Tibial artery (tissue), 4 donors: Measurements from ENCODE around the gene GRAMD1B.

Experiments used
- DNase-seq, 2 donors: peaks; one replicate each; pipeline ENCODE4 v3.0.0-alpha.2; 2019
- H3K27ac ChIP-seq, 2 donors: fragments of 200-600 bp; sonication (generic) in 1 of 2; 1 replicate in 1 of 2; 2 replicates in 1 of 2; pipeline ENCODE4 v1.5.1; 2018 to 2019; ENCODE audit warnings: mild to moderate bottlenecking in 1 of 2
- H3K27me3 ChIP-seq, 2 donors: fragments of 200-600 bp; sonication (generic) in 1 of 2; one replicate each; pipeline versions ENCODE4 v1.5.1 to v1.6.0; 2016 to 2019
- H3K36me3 ChIP-seq, 3 donors: fragments of 200-600 bp; sonication (generic) in 2 of 3; one replicate each; pipeline ENCODE4 v1.5.1; 2016 to 2019; ENCODE audit warnings: mild to moderate bottlenecking in 2 of 3
- H3K4me1 ChIP-seq, 4 donors: fragments of 200-600 bp; sonication (generic) in 2 of 4; 1 replicate in 3 of 4; 2 replicates in 1 of 4; pipeline ENCODE4 v1.5.1; 2016 to 2019
- H3K4me3 ChIP-seq, 2 donors: fragments of 200-600 bp; sonication (generic) in 1 of 2; 1 replicate in 1 of 2; 2 replicates in 1 of 2; pipeline ENCODE4 v1.5.1; 2018 to 2019; ENCODE audit warnings: mild to moderate bottlenecking in 2 of 2
- H3K9me3 ChIP-seq, 3 donors: fragments of 200-600 bp; sonication (generic) in 1 of 3; one replicate each; pipeline ENCODE4 v1.5.1; 2016 to 2019
- intact Hi-C: fragments of 100-400 bp; cut with DNase I; formaldehyde crosslinking; loops from one replicate; pipeline ENCODE4 v1.15.0; 2023; ENCODE audit warnings: low total_unique reads
- TF ChIP-seq, protein P1 (sequence below), 2 experiments: fragments of 200-600 bp in 1 of 2; fragments of 450-650 bp in 1 of 2; IDR thresholded peaks; one replicate each; pipeline ENCODE4 v1.5.1; 2017 to 2019; ENCODE audit warnings: antibody characterized with exemption in 2 of 2, mild to moderate bottlenecking in 1 of 2, moderate library complexity in 1 of 2

The GRAMD1B gene

DNA sequence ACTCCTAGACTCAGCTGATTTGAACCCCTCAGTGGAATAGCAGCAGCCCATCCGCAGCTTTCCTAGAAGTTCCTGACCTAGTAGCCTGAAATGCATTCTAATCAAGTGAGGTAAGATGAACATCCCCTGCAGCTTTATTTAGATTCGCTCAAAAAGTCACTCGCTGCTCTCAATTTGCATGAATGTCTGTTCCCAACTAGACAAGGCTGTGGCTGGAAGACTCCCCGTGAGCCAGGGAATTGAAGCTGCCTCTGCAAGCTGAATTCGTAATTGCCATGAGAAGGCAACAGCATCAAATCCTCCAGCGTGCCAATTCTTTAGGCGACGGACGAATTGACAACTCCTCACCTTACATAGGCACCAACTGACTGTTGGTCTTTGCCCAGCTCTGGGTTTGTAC, 241.5 kb downstream of the GRAMD1B start:
- Histone ChIP-seq H3K4me1 (no peaks in the 10 kb centered on the region), H3K27ac (no peak overlapping the region), H3K36me3 (no peaks in the 10 kb centered on the region), H3K27me3 (no peaks in the 10 kb centered on the region), H3K4me3 (no peak overlapping the region), H3K9me3 (no peaks in the 10 kb centered on the region)
- TF ChIP-seq, protein P1, sequence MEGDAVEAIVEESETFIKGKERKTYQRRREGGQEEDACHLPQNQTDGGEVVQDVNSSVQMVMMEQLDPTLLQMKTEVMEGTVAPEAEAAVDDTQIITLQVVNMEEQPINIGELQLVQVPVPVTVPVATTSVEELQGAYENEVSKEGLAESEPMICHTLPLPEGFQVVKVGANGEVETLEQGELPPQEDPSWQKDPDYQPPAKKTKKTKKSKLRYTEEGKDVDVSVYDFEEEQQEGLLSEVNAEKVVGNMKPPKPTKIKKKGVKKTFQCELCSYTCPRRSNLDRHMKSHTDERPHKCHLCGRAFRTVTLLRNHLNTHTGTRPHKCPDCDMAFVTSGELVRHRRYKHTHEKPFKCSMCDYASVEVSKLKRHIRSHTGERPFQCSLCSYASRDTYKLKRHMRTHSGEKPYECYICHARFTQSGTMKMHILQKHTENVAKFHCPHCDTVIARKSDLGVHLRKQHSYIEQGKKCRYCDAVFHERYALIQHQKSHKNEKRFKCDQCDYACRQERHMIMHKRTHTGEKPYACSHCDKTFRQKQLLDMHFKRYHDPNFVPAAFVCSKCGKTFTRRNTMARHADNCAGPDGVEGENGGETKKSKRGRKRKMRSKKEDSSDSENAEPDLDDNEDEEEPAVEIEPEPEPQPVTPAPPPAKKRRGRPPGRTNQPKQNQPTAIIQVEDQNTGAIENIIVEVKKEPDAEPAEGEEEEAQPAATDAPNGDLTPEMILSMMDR (IDR thresholded peaks at IDR 0.05): no peak
- no peak for DNase-seq
- intact Hi-C loops: no loop called here

DNA sequence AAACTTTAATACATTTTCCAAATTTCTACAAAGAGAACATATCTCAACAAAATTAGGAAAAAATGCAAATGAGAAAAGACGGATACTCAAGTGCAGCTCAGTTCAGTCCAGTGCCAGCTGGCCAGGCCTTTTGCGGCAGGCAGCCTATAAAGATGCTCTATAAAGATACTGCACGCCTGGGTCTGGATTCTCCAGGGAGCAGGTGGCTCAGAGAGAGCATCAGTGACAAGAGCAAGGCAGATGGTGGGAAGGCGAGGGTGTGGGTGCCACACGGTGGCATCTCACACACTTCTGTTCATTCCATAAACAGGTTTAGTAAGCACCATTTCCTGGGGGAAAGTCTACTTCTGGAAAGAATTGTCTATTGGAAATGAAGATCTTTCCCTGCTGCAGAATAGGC, 242.5 kb downstream of the GRAMD1B start:
- Histone ChIP-seq H3K9me3 (no peaks in the 10 kb centered on the region), H3K36me3 (no peaks in the 10 kb centered on the region), H3K27me3 (no peaks in the 10 kb centered on the region), H3K27ac (no peak overlapping the region), H3K4me3 (no peak overlapping the region), H3K4me1 (no peaks in the 10 kb centered on the region)
- TF ChIP-seq, protein P1 (IDR thresholded peaks at IDR 0.05): no peak
- intact Hi-C loops: no loop called here
- no peak for DNase-seq

DNA sequence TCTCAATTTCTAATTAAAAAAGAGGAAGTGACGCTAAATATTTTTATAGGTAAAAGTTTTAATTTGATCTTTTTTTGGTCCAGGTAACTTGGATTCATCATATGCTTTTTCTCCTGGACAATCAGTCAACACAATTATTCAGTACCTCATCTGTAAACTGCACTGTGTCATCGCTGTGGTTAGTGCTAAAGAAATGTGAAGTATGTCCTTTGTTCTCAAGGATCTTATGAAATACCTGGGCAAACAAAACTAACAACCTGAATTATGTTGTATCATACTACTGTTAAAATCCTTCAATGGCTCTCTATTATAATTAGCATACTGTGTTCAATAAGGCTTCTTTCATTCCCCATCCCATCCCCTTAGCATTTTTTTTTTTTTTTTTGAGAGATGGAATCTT, 244.2 kb downstream of the GRAMD1B start:
- no peaks in the 10 kb centered on the region for H3K36me3 ChIP-seq
- no peaks in the 10 kb centered on the region for H3K9me3 ChIP-seq
- no peak overlapping the region for H3K27ac ChIP-seq
- H3K4me3 ChIP-seq: no peak overlapping the region
- no peaks in the 10 kb centered on the region for H3K4me1 ChIP-seq
- intact Hi-C loops: no loop called here
- no peak for DNase-seq
- TF ChIP-seq, protein P1 (IDR thresholded peaks at IDR 0.05): no peak
- H3K27me3 ChIP-seq: no peaks in the 10 kb centered on the region
